ENCODE data around the gene ADAM8.

Gene ADAM8

DNA sequence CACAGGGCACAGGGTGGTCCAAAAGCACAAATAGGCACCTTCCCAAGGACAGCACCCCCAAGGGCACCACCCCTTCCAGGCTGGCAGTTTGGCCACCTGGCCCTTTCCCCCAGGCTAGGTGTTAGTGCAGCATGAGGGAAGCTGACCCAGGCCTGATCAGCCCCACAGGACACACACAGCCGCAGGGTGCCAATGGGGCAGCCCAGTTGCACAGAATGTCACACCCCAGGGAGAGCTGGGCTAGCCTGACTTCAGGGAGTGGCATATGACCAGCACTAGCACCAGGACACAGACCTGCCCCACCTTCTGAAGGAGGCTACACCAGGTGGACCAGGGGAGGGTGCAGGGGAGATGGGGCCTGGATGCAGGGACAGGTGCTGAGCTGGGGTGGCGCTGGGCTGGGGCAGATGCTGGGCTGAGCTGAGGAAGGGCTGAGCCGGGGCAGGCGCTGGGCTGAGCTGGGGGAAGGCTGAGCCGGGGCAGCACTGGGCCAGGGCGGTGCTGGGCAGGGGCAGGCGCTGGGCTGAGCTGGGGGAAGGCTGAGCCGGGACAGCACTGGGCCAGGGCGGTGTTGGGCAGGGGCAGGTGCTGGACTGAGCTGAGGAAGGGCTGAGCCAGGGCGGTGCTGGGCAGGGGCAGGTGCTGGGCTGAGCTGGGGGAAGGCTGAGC lies 3.9 kb upstream of the ADAM8 start:
- Histone ChIP-seq H3K27ac (ENCODE audit: low read length) (no peak overlapping the region), H3K4me3 (ENCODE audit: low read depth in 1 of 2, low read length in 2 of 2) (no peak overlapping the region), H3K27me3 (ENCODE audit: low read depth, low read length) (no peaks in the 10 kb centered on the region), H3K9me3 (ENCODE audit: control insufficient read depth in 1 of 2, low read length in 2 of 2) (no peaks in the 10 kb centered on the region), H3K4me1 (ENCODE audit: control insufficient read depth in 1 of 2, insufficient read depth in 2 of 2, low read length in 2 of 2) (peaks cover 0 to 15% of the 10 kb centered on the region in 2 donors), H3K36me3 (ENCODE audit: control insufficient read depth in 1 of 2, insufficient read depth in 2 of 2, low read length in 2 of 2) (peaks cover 25 to 70% of the 10 kb centered on the region in 2 donors)

DNA sequence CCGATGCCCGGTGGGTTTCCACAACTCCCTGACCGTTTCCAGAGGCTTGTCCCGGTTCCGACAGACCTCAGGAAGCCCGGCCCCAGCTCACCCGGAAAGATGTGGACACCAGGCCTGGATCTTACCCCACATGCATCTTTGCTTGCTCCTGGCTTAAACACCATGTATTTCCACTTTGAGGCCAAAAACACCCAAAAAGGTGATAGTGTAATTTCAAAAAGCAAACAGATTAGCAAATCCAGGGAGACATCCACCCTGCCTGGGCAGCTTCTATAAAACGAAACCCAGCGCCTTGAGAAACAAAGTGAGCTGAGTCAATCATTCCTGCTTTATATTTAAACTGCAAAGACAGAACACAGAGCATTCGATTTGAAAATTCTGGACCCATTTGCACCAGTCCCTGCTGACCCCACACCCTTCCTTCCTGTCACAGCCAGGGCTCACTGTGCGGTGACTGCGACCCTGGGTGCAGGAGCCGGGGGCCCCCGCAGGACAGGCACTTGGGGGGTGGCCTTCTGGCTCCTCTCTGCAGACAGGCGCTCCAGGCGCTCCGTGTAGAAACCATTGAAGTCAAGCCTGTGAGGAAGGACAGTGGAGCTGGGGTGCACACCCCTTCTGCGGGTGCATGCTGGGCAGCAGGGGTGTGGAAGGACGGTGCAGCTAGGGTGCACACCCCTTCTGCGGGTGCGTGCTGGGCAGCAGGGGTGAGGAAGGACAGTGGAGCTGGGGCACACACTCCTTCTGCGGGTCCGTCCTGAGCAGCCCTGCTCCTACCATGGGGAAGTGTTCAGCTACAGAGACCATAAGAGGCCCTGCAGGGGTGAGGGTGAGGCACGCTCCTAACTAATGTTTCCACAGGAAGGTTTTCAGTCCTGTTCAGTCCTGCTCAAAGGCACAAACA lies 2.9 kb upstream of the ADAM8 start:
- Histone ChIP-seq H3K4me1 (ENCODE audit: control insufficient read depth in 1 of 2, insufficient read depth in 2 of 2, low read length in 2 of 2) (peaks cover 0 to 15% of the 10 kb centered on the region in 2 donors), H3K9me3 (ENCODE audit: control insufficient read depth in 1 of 2, low read length in 2 of 2) (no peaks in the 10 kb centered on the region), H3K36me3 (ENCODE audit: control insufficient read depth in 1 of 2, insufficient read depth in 2 of 2, low read length in 2 of 2) (peaks cover 21 to 61% of the 10 kb centered on the region in 2 donors), H3K27me3 (ENCODE audit: low read depth, low read length) (no peaks in the 10 kb centered on the region), H3K4me3 (ENCODE audit: low read depth in 1 of 2, low read length in 2 of 2) (no peak overlapping the region), H3K27ac (ENCODE audit: low read length) (no peak overlapping the region)

DNA sequence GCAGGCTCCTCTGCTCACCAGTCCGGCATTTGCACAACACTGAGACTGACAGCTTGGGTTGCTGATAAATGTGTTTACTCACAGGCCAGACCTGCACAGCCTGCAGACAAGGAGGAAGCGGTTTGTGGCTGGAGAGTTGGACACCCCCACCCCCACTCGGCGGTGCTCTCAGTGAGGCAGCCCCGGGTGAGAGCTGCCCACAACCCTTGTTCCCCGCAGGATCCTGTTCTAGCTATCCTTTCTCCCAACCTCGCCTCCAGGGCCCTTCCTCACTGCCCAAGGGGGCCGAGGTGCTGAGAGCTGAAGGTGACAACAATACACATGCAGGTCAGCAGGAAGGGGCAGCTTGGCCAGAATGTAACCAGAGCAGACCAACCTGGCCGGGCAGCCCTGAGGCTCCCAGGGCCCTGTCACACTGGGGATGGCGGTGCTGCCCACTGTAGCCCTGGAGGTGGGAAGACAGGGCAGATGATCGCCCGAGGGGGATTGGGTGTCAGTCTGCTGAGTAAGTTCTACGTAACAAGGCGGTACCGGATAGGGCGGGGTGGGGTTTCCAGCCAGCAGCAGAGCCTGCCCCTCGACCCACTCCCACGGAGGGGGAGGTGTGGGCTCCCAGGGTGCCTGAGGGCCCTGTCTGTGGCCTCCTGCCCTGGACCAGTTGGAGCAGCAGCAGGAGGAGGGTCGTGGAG lies 2.1 kb upstream of the ADAM8 start:
- Histone ChIP-seq H3K9me3 (ENCODE audit: control insufficient read depth in 1 of 2, low read length in 2 of 2) (no peaks in the 10 kb centered on the region), H3K27me3 (ENCODE audit: low read depth, low read length) (no peaks in the 10 kb centered on the region), H3K4me3 (ENCODE audit: low read depth in 1 of 2, low read length in 2 of 2) (no peak overlapping the region), H3K36me3 (ENCODE audit: control insufficient read depth in 1 of 2, insufficient read depth in 2 of 2, low read length in 2 of 2) (peaks cover 14 to 52% of the 10 kb centered on the region in 2 donors), H3K4me1 (ENCODE audit: control insufficient read depth in 1 of 2, insufficient read depth in 2 of 2, low read length in 2 of 2) (peaks cover 0 to 15% of the 10 kb centered on the region in 2 donors), H3K27ac (ENCODE audit: low read length) (no peak overlapping the region)

DNA sequence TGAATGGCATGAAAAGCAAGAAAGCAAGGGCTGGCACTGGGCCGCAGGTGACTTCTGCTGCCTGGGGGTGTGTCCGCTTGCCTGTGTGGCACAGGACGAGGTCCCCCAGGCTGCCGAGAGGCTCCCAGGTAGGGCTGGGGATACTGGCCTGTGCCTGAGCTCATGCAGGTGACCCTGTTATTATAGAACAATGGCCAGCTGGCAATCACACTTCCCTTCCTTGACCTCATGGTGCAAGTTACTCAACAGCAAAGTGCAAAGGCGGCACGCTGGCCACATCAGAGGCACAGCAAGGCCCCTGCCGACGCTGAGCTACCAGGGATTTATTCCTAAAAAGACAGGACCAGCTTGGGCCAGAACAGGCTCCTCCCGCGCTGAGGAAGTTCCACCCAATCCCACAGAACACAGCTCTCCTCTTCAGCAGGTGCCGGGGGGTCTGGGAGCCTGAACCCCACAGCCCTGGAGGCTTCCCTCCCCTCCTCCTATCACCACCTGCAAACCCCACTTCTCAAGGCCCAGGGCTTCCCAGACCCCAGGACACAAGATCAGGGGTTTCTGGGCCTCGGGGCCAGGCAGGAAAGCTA lies 1.4 kb upstream of the ADAM8 start:
- Histone ChIP-seq H3K27ac (ENCODE audit: low read length) (no peak overlapping the region), H3K27me3 (ENCODE audit: low read depth, low read length) (no peaks in the 10 kb centered on the region), H3K4me1 (ENCODE audit: control insufficient read depth in 1 of 2, insufficient read depth in 2 of 2, low read length in 2 of 2) (peaks cover 0 to 15% of the 10 kb centered on the region in 2 donors), H3K4me3 (ENCODE audit: low read depth in 1 of 2, low read length in 2 of 2) (peak overlapping the region in 1 of 2 donors; percentile 10), H3K36me3 (ENCODE audit: control insufficient read depth in 1 of 2, insufficient read depth in 2 of 2, low read length in 2 of 2) (peaks cover 8 to 46% of the 10 kb centered on the region in 2 donors), H3K9me3 (ENCODE audit: control insufficient read depth in 1 of 2, low read length in 2 of 2) (no peaks in the 10 kb centered on the region)

DNA sequence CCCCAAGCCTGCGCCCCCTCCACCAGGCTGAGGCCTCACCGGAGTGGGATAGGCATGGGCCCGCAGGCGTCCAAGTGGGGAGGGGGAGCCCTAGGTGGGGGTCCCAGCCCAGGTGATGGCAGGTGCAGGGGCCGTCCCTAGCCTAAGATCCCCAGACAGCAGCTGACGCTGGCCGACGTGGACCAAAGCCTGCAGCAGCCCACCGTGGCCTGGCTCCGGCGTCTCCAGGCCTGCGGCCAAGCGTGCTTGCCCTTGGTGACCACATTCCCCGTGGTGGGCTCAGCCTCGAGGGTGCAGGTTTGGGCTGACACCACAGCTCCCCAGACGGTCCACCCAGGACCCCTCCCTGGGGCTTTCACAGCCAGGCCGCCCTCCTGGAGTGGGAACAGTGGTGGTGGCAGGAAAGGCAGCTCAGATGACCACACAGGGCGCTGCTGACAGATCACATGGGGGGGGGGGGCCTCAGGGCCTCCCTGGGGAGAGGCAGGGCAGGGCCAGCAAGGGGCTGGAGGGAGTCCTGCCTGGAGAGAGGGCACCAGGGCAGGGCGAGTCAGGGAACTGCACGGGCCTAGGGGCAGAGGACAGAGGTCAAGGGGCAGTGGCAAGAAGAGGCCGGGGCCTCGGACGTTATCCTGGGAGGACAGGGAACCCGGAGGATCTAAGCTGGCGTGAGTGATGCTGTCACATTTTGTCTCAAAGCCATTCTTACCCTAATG lies 767 bp upstream of the ADAM8 start:
- Histone ChIP-seq H3K27ac (ENCODE audit: low read length) (no peak overlapping the region), H3K4me1 (ENCODE audit: control insufficient read depth in 1 of 2, insufficient read depth in 2 of 2, low read length in 2 of 2) (peaks cover 0 to 15% of the 10 kb centered on the region in 2 donors)

DNA sequence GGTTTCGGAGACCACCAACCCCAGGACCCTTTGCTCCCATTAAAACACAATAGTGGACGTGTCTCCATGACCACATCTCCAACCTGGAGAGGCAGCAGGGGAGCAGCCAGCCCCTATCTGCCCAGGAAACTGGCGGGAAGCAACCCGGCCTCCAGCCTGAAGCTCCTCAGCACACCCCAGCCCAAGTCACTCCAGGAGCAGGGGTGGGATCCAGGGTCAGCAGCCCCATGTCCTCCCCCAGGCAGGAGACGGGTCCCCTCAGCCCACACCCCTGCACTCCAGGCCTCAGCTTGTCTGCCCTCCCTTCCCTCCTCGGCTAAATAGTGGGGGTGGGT lies 601 bp downstream of the ADAM8 start:
- peak overlapping the region; percentile 37 to 41 for H3K4me3 ChIP-seq (ENCODE audit: low read depth in 1 of 2, low read length in 2 of 2)
- no peaks in the 10 kb centered on the region for H3K27me3 ChIP-seq (ENCODE audit: low read depth, low read length)
- H3K36me3 ChIP-seq (ENCODE audit: control insufficient read depth in 1 of 2, insufficient read depth in 2 of 2, low read length in 2 of 2): peaks cover 0 to 36% of the 10 kb centered on the region in 2 donors
- H3K4me1 ChIP-seq (ENCODE audit: control insufficient read depth in 1 of 2, insufficient read depth in 2 of 2, low read length in 2 of 2): peaks cover 0 to 15% of the 10 kb centered on the region in 2 donors
- H3K27ac ChIP-seq (ENCODE audit: low read length): no peak overlapping the region
- H3K9me3 ChIP-seq (ENCODE audit: control insufficient read depth in 1 of 2, low read length in 2 of 2): no peaks in the 10 kb centered on the region

More for the DNA sequence above, 767 bp upstream of the ADAM8 start:
- H3K27me3 ChIP-seq (ENCODE audit: low read depth, low read length): no peaks in the 10 kb centered on the region
- peaks cover 2 to 46% of the 10 kb centered on the region in 2 donors for H3K36me3 ChIP-seq (ENCODE audit: control insufficient read depth in 1 of 2, insufficient read depth in 2 of 2, low read length in 2 of 2)
- H3K4me3 ChIP-seq (ENCODE audit: low read depth in 1 of 2, low read length in 2 of 2): peak overlapping the region in 1 of 2 donors; percentile 41
- H3K9me3 ChIP-seq (ENCODE audit: control insufficient read depth in 1 of 2, low read length in 2 of 2): no peaks in the 10 kb centered on the region

DNA sequence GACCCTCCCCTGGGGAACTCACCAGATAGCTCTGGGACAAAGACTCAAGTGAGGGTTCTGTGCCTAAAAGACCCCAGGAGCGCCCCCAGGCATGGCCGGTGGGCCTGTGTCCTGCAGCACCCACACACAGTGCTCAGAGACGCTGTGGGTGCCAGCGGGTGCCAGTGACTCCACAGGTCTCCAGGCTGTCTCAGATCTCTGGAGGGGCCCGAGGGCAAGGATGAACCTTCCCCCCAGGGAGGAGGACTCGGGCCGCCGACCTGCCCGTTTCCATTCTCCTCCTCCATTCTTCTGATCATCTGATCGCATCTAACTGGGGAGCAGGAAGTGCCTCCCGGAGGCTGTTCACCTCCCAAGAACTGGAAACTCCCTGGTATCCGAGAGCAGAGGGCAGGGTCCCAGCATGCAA lies 980 bp downstream of the ADAM8 start:
- Histone ChIP-seq H3K9me3 (ENCODE audit: control insufficient read depth in 1 of 2, low read length in 2 of 2) (no peaks in the 10 kb centered on the region), H3K4me3 (ENCODE audit: low read depth in 1 of 2, low read length in 2 of 2) (peak overlapping the region; percentile 37 to 41), H3K4me1 (ENCODE audit: control insufficient read depth in 1 of 2, insufficient read depth in 2 of 2, low read length in 2 of 2) (peaks cover 0 to 15% of the 10 kb centered on the region in 2 donors), H3K36me3 (ENCODE audit: control insufficient read depth in 1 of 2, insufficient read depth in 2 of 2, low read length in 2 of 2) (peaks cover 0 to 37% of the 10 kb centered on the region in 2 donors), H3K27ac (ENCODE audit: low read length) (no peak overlapping the region), H3K27me3 (ENCODE audit: low read depth, low read length) (no peaks in the 10 kb centered on the region)

DNA sequence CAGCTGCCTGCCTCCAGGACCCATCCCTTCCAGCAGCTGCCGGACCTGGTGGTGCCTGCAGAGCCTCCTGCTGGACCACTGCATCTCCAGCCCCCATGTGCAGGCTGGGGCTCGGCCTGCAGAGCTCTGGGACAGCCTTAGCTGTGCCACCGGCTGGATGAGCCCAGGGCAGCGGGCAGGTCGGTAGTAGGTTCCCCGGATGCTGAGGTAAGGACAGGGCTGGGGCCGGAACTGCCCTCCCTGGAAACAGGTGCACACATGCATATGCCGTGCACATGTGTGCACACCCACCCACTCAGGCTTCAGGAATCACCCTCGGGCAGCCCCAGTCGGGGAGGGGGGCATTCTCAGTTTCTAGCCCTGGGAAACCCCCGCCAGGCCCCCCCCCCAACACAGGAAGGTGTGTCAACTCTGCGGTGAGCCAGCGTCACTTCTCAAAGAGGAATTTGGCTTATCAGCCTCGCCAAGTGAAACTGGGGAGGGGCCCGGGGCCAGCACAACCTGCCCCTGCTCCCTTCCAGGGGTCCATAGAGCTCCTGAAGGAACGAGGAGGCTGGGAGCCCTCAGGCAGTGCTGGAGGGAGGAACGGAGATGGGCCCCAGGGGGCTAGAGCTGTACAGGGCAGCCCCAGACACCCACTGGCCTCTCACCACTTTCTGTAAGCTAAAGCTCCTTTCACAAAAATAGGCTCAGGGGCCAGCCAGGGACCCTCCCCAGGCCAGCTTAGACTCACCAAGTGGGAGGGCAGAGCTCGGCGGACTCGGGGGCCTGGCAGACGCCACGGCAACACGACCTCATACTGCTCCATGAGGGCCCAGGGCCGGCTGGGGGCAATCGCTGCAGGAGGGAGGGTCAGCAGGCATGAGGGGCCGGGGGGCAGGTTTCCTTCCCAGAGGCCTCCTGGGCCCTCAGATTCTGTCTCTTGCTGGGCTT lies 1.7 kb downstream of the ADAM8 start:
- Histone ChIP-seq H3K36me3 (ENCODE audit: control insufficient read depth in 1 of 2, insufficient read depth in 2 of 2, low read length in 2 of 2) (peaks cover 0 to 37% of the 10 kb centered on the region in 2 donors), H3K9me3 (ENCODE audit: control insufficient read depth in 1 of 2, low read length in 2 of 2) (no peaks in the 10 kb centered on the region), H3K4me3 (ENCODE audit: low read depth in 1 of 2, low read length in 2 of 2) (peak overlapping the region in 1 of 2 donors; percentile 41), H3K27ac (ENCODE audit: low read length) (no peak overlapping the region), H3K27me3 (ENCODE audit: low read depth, low read length) (no peaks in the 10 kb centered on the region), H3K4me1 (ENCODE audit: control insufficient read depth in 1 of 2, insufficient read depth in 2 of 2, low read length in 2 of 2) (peaks cover 0 to 15% of the 10 kb centered on the region in 2 donors)

DNA sequence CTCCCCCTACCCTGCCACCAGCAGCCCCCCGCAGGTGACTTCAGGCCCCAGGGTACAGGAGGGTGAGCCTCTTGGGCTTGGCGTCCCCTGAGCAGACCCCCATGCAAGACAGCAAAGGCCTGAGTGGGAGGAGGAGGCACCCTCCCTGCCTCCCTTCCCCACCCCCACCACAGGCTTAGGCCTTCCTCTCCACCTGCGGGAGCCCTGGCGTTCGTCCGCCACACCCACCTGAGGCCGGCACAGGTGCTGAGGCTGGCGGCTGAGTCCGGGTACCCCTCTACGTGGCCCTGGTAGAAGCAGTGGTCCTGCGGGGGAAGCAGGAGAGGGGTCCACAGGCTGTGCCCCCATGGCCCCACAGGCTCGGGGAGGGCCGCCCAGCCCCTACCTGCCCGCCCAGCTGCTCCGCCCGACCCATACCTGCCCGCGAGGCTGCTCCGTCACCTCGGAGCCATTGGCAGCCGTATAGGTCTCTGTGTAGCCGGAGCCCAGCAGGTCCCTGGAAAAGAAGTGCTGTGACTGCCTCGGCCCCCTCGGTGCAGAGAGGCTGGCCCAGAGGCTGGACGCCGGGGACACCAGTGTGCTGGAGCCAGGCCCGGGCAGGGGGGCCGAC lies 3.0 kb downstream of the ADAM8 start:
- H3K27me3 ChIP-seq (ENCODE audit: low read depth, low read length): no peaks in the 10 kb centered on the region
- H3K36me3 ChIP-seq (ENCODE audit: control insufficient read depth in 1 of 2, insufficient read depth in 2 of 2, low read length in 2 of 2): peaks cover 0 to 32% of the 10 kb centered on the region in 2 donors
- no peak overlapping the region for H3K27ac ChIP-seq (ENCODE audit: low read length)
- no peaks in the 10 kb centered on the region for H3K9me3 ChIP-seq (ENCODE audit: control insufficient read depth in 1 of 2, low read length in 2 of 2)
- H3K4me1 ChIP-seq (ENCODE audit: control insufficient read depth in 1 of 2, insufficient read depth in 2 of 2, low read length in 2 of 2): peaks cover 0 to 15% of the 10 kb centered on the region in 2 donors
- H3K4me3 ChIP-seq (ENCODE audit: low read depth in 1 of 2, low read length in 2 of 2): no peak overlapping the region
